GM23338 (cell line): ENCODE data around the gene ITPR2. TPM values are rescaled to one million over a fixed set of nuclear protein-coding genes. Genes with fewer than 3 reads are reported as not detected.
A peak's percentile ranks its signal among the peaks of the same experiment; 100 is the strongest.
"Not testable (repeated sequence)": the region's sequence is repeated elsewhere in the genome, so short reads cannot be mapped to it uniquely, and the experiment has no call there.

Experiments used
- ATAC-seq: fragments of 200-7000 bp; cut with Tn5 transposase; 3 replicates; pipeline ENCODE4 v1.9.1; 2020
- DNase-seq: peaks from one replicate; pipeline ENCODE4 v3.0.0-alpha.2; 2015; ENCODE audit warnings: low spot score
- H2AFZ ChIP-seq: fragments of 200-600 bp; sonication (generic); 2 replicates; pipeline ENCODE4 v1.8.0; 2016; ENCODE audit warnings: antibody characterized with exemption, mild to moderate bottlenecking, moderate library complexity
- H3F3A ChIP-seq: fragments of 200-600 bp; sonication (generic); replicated peaks from 2 replicates; pipeline ENCODE4 v1.8.0; 2017; ENCODE audit warnings: antibody characterized with exemption, mixed run types, low read depth
- H3K27ac ChIP-seq: fragments of 200-600 bp; sonication (generic); 2 replicates; pipeline ENCODE4 v1.6.1; 2016; ENCODE audit warnings: low read depth
- H3K27me3 ChIP-seq: fragments of 200-600 bp; sonication (generic); 2 replicates; pipeline ENCODE4 v1.8.0; 2016; ENCODE audit warnings: mild to moderate bottlenecking, mixed run types, moderate library complexity; ENCODE audit not compliant: insufficient read depth
- H3K36me3 ChIP-seq: fragments of 200-600 bp; sonication (generic); 2 replicates; pipeline ENCODE4 v1.8.0; 2016; ENCODE audit warnings: mild to moderate bottlenecking; ENCODE audit not compliant: insufficient read depth
- H3K4me1 ChIP-seq: fragments of 200-600 bp; sonication (generic); 2 replicates; pipeline ENCODE4 v1.8.0; 2016; ENCODE audit warnings: mild to moderate bottlenecking, moderate library complexity; ENCODE audit not compliant: insufficient read depth
- H3K4me2 ChIP-seq: fragments of 200-600 bp; sonication (generic); 2 replicates; pipeline ENCODE4 v1.7.1; 2017; ENCODE audit warnings: mixed run types
- H3K4me3 ChIP-seq: fragments of 200-600 bp; sonication (generic); 2 replicates; pipeline ENCODE4 v1.6.1; 2016; ENCODE audit warnings: mixed run types
- H3K79me2 ChIP-seq: fragments of 200-600 bp; sonication (generic); replicated peaks from 2 replicates; pipeline ENCODE4 v1.8.0; 2017; ENCODE audit warnings: mild to moderate bottlenecking; ENCODE audit not compliant: insufficient read depth
- H3K9me2 ChIP-seq: fragments of 200-600 bp; sonication (generic); 2 replicates; pipeline ENCODE4 v1.8.0; 2017; ENCODE audit not compliant: insufficient read depth
- H4K20me1 ChIP-seq: fragments of 200-600 bp; sonication (generic); replicated peaks from 2 replicates; pipeline ENCODE4 v1.8.0; 2017; ENCODE audit warnings: mild to moderate bottlenecking; ENCODE audit not compliant: insufficient read depth
- H3K27ac Mint-ChIP-seq: 2 replicates; pipeline ENCODE4 v1.8.0; 2020; ENCODE audit warnings: inconsistent platforms, mild to moderate bottlenecking, moderate library complexity, mixed read lengths
- H3K27me3 Mint-ChIP-seq: 3 replicates; pipeline ENCODE4 v1.8.0; 2022; ENCODE audit warnings: low read depth, mild to moderate bottlenecking, moderate library complexity, mixed read lengths, inconsistent platforms; ENCODE audit not compliant: insufficient read depth, poor library complexity
- H3K36me3 Mint-ChIP-seq: 3 replicates; pipeline ENCODE4 v1.8.0; 2021; ENCODE audit warnings: low read depth, mild to moderate bottlenecking, inconsistent platforms, moderate library complexity, mixed read lengths
- H3K4me1 Mint-ChIP-seq: 3 replicates; pipeline ENCODE4 v1.8.0; 2020; ENCODE audit warnings: mild to moderate bottlenecking, inconsistent platforms, mixed read lengths
- H3K4me3 Mint-ChIP-seq: 3 replicates; pipeline ENCODE4 v1.8.0; 2021; ENCODE audit warnings: moderate library complexity, mild to moderate bottlenecking, inconsistent platforms, mixed read lengths
- H3K9me3 Mint-ChIP-seq: 3 replicates; pipeline ENCODE4 v1.8.0; 2020; ENCODE audit warnings: moderate library complexity, mild to moderate bottlenecking, inconsistent platforms, mixed read lengths
- EZH2phosphoT487 ChIP-seq: fragments of 200-600 bp; sonication (generic); IDR thresholded peaks from one replicate; pipeline ENCODE4 v1.8.1; 2018; ENCODE audit warnings: antibody characterized with exemption; ENCODE audit not compliant: unreplicated experiment
- ZNF462 ChIP-seq: fragments of 250-450 bp; sonication (Bioruptor Pico); IDR thresholded peaks from 2 replicates; pipeline ENCODE4 v1.5.0; 2020; ENCODE audit warnings: mild to moderate bottlenecking, moderate library complexity
- polyA plus RNA-seq: library from polyadenylated mRNA; unstranded; fragments of >200 nt; fragmentation: Nextera tagmentation; extraction: Ambion mirVana; gene quantifications from 2 replicates; pipeline ENCODE4 v1.2.1, GENCODE V29; 2016
- total RNA-seq: library from RNA; depleted of rRNA; stranded (reverse); fragments of >200 nt; shearing (Covaris generic); gene quantifications from 2 replicates; pipeline ENCODE4 v1.2.3, GENCODE V29; 2014
- TF ChIP-seq, protein P1 (sequence below), 2 experiments: fragments of 200-600 bp in 1 of 2; sonication (generic) in 1 of 2; conservative IDR thresholded peaks; 2 replicates each; pipeline versions ENCODE4 v1.5.1 to v1.6.1; 2016 to 2017; ENCODE audit warnings: antibody characterized with exemption in 2 of 2, low read depth in 2 of 2, mild to moderate bottlenecking in 2 of 2, moderate library complexity in 1 of 2

Gene ITPR2
- total and polyA plus RNA-seq, 2 experiments from 2014 or later = 44.5 to 65.2 TPM

DNA sequence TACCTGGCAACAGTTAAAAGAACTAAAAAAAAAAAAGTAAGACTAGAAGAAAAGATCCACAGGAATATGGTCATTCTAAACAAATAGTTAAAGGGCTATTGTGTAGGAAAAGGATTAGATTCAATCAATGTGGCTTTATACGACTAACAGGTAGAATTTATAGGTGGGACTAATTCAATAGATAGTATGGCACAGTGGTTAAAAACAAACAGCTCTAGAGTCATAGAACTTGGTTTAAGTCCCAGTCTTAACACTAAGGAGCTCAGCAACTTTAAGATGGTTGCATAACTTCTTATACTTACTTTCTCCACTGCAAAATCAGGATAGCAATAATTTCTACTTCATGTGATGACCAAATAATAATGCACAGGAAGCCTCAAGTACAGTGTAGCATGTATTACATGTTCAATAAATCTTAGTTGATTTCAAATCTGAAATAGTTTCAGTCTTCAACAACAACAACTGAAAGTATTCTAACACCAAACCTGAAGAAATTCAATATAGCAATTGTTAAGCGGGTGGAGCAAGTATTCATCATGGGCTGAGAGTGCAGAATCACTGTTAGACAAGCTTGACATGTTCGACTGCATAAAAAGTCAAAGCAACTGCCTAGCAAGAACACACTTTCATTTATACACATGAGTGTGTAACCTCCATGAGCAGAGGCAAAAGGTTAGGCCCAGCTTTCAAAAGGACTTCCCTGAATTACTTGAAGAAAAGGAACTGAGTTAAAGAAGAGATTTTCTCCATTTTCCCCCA is 50.4 kb downstream of the ITPR2 start (continued):
- TF ChIP-seq ZNF462 (CRISPR knock-in tag) = no peak
- no peak for TF ChIP-seq EZH2phosphoT487
- TF ChIP-seq, protein P1, sequence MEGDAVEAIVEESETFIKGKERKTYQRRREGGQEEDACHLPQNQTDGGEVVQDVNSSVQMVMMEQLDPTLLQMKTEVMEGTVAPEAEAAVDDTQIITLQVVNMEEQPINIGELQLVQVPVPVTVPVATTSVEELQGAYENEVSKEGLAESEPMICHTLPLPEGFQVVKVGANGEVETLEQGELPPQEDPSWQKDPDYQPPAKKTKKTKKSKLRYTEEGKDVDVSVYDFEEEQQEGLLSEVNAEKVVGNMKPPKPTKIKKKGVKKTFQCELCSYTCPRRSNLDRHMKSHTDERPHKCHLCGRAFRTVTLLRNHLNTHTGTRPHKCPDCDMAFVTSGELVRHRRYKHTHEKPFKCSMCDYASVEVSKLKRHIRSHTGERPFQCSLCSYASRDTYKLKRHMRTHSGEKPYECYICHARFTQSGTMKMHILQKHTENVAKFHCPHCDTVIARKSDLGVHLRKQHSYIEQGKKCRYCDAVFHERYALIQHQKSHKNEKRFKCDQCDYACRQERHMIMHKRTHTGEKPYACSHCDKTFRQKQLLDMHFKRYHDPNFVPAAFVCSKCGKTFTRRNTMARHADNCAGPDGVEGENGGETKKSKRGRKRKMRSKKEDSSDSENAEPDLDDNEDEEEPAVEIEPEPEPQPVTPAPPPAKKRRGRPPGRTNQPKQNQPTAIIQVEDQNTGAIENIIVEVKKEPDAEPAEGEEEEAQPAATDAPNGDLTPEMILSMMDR (conservative IDR thresholded peaks at IDR 0.05; ENCODE audit: low read depth in 2 of 2) = no peak

DNA sequence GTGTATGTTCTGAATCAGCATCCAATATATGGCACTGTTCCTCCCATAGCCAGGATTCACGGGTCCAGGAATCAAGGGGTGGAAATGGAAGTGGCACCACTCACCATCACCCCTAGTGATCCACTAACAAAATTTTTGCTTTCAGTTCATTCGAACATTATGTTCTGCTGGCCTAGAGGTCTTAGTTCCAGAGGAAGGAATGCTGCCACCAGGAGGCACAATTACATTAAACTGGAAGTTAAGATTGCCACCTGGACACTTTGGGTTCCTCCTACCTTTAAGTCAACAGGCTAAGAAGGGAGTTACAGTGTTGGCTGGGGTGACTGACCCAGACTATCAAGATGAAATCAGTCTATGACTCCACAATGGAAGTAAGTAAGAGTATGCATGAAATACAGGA is 52.3 kb downstream of the ITPR2 start:
- H3K27ac ChIP-seq, H3K4me3 ChIP-seq, H3K27me3 ChIP-seq, H3K4me3 Mint-ChIP-seq, H3K4me2 ChIP-seq, H3F3A ChIP-seq, H3K4me1 ChIP-seq, ATAC-seq, H3K36me3 ChIP-seq, H3K27me3 Mint-ChIP-seq, H3K27ac Mint-ChIP-seq, H2AFZ ChIP-seq, H4K20me1 ChIP-seq, H3K4me1 Mint-ChIP-seq, H3K79me2 ChIP-seq: not testable (repeated sequence)
- H3K9me2 ChIP-seq = peaks cover 15% of the 10 kb centered on the region
- TF ChIP-seq, protein P1 (conservative IDR thresholded peaks at IDR 0.05; ENCODE audit: low read depth in 2 of 2) = peak; percentile 29 to 45; a peak in 3 of 4 replicates
- H3K9me3 Mint-ChIP-seq = peaks cover 49% of the 10 kb centered on the region
- peaks cover 84% of the 10 kb centered on the region for H3K36me3 Mint-ChIP-seq
- peak; percentile 23 for DNase-seq

DNA sequence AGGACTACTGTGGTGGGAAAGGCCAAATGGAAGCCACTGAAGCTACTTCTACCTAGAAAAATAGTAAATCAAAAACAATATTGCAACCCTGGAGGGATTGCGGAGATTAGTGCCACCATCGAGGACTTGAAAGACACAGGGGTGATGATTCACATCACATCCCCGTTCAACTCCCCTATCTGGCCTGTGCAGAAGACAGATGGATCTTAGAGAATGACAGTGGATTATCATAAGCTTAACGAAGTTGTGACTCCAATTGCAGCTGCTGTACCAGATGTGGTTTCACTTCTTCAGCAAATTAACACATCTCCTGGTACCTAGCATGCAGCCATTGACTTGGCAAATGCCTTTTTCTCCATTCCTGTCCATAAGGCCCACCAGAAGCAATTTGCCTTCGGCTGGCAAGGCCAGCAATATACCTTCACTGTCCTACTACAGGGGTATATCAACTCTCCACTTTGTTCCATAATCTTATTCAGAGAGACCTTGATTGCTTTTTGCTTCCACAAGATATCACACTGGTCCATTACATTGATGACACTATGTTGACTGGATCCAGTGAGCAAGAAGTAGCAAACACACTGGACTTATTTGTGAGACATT is 54.7 kb downstream of the ITPR2 start:
- H3K27me3 ChIP-seq, H3K27ac ChIP-seq, H2AFZ ChIP-seq, H3K27me3 Mint-ChIP-seq, H3K4me1 Mint-ChIP-seq, H3K4me1 ChIP-seq, H3K27ac Mint-ChIP-seq, ATAC-seq, H3K4me3 Mint-ChIP-seq, H3K4me2 ChIP-seq, H3K79me2 ChIP-seq, H4K20me1 ChIP-seq, H3K9me2 ChIP-seq, H3F3A ChIP-seq, DNase-seq, H3K4me3 ChIP-seq, H3K36me3 ChIP-seq: not testable (repeated sequence)
- peaks cover 85% of the 10 kb centered on the region for H3K36me3 Mint-ChIP-seq
- H3K9me3 Mint-ChIP-seq = peaks cover 42% of the 10 kb centered on the region
